GM18519 (cell line): ENCODE results near the gene DCDC2C.

Experiments
- ATAC-seq: cut with Tn5 transposase; IDR thresholded peaks from one replicate; pipeline ENCODE4 v1.9.1; 2021; ENCODE audit warnings: mild to moderate bottlenecking, moderate library complexity; ENCODE audit not compliant: unreplicated experiment, low FRiP score

The DCDC2C gene

DNA sequence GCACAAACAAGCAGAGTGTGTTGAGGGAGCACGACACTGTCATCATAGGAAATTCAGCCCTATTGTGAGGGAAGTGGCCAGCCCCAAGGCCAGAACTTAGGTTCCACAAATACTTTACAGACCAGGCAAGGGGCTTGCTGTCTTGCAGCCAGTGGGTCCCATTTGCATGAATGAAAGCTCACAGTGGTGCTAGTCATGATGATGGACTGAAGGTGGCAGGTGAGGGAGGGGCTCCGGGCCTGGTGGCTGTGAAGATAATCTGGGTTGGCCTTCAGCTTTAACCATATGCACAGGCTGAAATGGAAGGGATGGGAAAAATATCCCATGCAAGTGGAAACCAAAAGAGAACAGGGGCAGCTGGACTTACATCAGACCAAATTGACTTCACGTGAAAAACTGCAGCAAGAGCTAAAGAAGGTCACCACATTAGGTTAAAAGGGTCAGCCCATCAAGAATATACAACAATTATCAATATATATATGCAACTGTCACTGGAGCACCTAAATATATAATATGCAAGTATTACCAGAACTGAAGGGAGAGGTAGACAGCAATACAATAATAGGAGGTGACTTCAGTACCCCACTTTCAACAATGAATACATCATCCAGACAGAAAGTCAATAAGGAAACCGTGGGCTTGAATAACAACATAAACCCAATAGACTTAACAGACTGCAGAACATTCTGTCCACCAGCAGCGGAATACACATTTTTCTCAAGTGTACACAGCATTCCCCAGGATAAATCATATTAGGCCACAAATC is 39.6 kb downstream of the DCDC2C start:
- ATAC-seq: no peak

DNA sequence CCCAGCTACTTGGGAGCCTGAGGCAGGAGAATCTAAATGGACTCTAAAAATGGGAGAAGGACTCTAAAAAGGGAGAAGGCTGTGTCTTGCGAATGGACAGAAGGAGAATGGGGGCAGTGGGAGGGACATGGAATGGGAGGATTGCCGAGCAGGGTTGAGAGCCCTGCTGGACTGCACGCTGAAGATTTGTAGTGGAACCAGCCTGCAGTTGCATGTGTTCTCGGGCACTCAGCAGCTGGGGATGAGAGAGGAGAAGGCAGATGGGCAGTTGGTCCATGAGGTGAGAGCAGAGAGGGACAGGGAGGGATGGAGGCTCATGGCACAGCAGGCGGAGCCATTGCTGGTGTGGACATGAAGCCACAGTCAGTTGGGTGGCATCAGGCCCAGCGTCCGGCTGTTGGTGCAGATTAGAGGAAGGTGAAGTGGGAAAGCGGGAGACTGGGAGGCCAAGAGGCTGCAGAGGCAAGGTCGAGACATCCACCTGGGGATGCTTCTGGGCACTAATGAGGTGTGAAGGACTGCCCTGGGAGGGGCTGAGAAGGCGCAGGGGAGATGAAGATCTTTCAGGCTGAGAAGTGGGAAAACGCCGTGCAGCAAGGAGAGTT is 40.7 kb downstream of the DCDC2C start:
- no peak for ATAC-seq

DNA sequence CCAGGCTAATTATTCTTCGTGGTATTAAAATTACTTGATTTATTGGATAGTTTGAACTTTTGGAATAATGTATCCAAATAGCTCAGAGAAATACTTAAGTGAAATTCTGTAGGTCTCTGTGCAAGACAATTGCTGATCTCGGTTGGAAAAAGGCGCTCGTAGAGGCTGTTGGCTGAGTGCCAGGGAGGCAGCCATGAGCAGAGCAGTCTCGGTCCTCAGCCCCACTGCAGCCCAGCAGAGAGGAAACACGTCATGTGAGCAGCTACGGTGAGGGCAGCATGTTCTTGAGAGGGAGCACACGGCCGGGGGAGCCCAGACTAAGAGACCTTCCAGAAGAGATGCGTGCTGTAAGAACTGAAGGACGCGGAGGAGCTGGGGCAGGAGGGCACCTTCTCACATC is 42.5 kb downstream of the DCDC2C start:
- no peak for ATAC-seq

DNA sequence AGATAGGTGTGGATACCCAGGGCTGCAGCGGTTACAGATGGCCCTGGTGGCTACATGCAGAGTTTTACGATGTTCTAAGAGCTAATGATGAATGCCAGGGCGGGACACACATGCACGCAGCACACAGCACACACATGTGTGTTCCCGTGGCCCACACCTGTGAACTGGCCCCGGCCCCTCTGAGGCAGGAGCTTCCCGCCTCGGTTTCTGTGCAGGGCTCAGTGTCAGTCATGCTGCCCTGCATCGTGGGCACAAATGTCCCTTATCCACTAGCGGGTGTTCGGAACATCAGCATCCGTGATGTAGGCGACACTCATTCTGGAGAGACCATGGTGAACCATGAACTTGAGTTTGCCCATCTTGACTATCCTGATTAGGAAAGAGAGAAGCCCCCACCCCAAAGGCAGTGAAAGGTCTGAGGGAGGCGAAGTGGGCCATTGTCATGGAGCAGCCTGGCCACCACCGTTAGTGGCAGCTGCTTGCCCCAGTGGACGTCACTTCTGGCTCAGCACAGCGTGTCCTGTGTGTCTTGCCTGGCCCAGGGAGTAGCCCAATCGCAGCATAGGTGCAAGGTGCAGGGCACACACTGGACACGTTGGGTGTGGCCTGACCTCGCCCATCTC is 43.8 kb downstream of the DCDC2C start:
- no peak for ATAC-seq

DNA sequence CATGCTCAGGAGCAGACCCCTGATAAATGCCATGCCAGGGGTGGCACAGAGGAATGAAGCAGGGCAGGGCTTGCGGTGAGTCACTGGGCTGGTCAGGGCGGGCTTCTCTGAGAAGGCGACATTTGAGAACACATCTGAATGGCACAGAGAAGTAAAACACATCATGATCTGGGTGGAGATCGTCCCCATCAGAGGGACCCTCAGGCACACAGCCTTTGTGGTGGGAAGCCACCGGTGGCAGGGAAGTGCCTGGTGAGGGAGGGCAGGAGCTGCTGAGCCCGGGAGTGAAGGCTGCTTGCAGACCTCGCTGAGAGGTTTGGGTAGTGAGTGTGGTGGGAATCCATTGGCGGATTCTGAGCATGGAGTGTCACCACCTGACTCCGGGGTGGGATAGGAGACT is 44.5 kb downstream of the DCDC2C start:
- no peak for ATAC-seq

DNA sequence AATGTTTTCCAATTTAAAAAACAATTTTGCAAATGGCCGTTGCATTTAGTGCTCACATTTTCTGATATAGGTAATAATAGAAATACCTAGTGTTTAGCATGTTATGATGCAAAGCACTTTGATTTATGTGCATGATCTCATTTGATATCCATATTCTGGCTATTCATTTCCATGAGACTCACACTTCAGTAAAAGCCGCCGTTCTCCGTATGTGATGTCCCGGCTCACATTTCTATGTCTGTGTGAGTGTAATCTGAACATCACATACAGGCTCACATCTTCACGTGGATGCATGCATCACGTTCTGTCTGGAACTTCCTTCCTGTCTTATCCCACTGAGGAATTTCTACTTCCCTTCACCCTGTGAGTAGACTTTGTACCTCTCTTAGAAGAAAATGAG is 45.8 kb downstream of the DCDC2C start:
- no peak for ATAC-seq

DNA sequence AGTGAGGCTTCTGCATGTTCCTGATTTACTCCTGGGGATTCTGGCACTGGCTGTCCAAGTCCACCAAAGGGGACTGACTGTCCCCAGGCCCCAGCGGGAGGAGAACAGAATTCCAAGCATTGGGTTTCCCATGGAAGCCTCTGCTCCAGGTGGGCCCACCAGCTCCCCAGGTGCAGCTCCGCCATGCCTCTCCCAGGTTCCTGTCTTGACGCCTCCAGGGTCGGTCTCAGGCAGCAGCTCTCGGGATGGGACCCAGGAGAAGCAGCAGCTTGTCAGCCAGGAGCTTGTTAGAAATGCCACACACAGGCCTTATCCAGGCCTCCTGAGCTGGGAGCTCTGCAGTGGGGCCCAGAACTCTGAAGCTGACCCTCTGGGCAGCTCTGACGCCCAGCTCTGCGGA is 47.9 kb downstream of the DCDC2C start:
- ATAC-seq: no peak

DNA sequence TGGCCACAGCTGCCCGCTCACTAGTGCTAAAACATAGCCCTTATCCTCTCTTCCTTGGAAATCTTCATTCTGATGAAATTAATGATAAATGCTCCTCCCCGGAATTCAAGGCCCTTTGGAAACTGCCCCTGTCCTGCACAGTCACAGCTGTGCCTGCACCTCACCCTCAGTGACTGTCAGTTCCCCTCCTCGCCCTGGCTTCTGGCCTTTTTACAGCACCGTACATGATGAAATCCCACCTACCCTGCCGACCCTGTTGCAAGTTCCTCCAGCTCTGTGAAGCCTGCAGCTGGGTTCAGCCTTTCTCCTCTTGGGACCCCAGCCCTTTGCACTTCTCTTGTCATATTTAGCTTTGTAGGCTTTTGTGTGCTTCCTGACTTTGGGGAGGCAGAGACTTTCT is 48.4 kb downstream of the DCDC2C start:
- no peak for ATAC-seq

DNA sequence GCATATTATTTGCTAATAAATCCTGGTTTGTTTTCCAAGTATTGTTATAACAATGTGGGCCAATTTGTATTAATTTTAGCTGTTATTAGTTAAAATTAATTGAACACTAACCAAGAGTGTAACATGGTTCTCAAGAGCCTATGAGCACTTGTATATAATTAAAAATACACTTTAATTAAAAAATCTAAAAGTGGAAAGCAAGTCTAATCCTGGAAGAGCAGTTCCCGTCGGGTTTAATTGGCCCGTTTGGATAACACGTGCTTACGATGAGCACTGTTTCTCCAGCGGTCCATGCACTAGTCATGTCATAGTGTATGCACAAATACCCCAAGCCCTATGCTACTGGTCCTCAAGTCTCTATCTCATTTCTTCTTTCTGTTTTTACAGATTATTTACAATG is 49.0 kb downstream of the DCDC2C start:
- no peak for ATAC-seq

DNA sequence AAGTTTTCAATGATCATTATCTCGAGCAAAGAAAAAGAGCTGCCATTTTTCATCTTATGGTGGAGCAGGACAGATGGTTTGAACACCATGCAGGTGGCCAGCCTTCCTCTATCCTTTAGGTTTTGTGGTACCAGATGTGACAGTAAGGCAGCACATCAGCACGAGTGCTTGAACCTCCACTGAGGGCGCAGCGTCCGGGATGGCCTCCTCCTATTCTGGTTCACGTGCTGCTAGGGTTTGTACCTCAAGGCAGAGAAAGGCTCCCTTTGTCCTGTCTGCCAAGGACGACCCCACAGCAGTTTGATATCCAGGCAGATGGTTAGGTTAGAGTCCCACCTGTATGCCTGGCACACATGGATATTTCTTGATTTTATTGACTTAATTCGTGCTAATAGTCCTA is 50.2 kb downstream of the DCDC2C start:
- no peak for ATAC-seq

DNA sequence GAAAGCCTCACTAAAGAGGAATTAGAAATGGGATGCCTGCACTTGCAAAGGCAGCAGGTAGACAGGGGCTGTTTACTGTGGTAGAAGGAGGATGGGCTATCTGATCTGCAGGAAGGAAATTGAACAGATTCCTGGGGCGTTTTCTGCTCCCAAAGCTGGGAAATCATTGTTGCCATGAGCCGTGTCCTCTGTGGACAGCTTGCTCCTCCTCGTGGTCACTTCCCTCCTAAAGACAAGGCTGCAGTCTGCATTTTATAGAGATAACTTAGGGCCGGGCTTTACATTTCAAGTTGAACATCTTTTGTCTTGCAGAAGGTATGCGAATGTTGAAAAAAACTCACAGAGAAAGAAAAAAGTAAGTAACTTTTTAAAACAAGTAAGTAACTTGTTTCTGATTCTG is 50.9 kb downstream of the DCDC2C start:
- ATAC-seq: no peak

DNA sequence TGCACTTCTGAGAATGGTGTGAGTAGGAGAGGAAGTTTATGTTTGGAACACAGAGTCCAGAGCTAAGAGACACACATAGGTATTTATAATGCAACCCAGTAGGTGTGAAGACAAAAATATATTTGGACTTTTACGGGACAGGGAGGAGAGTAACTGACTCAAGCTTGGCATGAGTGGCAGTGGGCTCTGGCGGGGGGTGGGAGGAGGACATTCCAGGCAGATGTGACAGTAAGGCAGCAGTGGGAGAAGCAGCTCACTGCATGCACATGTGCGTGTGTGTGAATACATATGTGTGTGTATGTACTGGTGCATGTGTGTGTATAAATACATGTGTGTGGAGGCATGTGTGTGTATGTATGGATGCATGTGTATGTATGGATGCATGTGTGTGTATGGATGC is 51.4 kb downstream of the DCDC2C start:
- no peak for ATAC-seq

DNA sequence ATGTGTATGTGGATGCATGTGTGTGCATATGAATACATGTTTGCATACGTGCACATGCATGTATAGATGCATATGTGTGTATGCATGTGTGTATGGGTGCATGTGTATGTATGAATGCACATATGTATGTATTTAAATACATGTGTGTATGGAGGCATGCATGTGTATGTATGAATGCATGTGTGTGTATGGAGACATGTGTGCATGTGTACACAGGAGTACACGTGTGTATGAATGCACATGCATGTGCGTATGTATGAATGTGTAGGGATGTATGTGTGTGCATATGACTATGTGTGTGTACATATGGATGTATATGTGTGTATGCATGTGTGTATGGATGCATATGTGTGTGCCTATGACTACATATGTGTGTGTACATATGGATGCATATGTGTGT is 51.9 kb downstream of the DCDC2C start:
- ATAC-seq: no peak

DNA sequence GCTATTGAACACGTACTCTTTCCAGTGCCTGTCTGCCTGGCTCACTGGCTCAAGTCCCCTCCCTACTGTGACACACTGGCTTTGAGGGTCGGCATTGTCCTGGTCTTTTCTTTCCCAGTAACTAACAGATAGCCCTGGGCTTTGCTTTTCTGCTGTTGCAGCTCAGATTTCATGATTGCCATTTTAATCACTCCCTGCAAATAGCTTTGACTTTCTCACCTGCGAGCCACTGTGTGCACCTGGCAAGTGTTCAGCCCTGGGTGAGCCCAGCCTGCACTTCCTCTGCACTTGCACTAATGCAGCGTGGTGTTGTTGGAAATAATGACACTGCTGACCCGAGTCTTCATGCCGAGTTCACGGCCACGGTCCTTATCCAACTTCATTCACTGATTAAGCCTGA is 52.9 kb downstream of the DCDC2C start:
- ATAC-seq: no peak

DNA sequence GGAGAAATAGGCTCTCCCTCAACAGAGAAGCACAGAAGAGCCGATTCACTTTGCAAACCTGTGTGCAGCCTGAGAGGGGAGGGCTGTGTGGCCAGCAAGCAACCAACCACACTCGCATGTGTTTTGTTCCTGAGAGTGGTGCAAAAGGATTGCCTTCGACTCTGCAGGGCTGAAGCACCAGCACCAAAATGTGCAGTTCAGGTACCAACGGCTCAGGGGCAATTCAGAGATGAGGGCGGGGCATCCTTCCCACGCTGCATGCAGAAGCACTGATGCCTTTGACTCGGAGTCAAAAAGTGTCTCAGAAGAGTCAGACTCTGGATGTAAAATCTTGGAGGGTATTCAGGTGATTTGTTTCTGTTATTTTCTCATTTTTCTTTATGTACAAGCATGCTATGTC is 55.5 kb downstream of the DCDC2C start:
- no peak for ATAC-seq

DNA sequence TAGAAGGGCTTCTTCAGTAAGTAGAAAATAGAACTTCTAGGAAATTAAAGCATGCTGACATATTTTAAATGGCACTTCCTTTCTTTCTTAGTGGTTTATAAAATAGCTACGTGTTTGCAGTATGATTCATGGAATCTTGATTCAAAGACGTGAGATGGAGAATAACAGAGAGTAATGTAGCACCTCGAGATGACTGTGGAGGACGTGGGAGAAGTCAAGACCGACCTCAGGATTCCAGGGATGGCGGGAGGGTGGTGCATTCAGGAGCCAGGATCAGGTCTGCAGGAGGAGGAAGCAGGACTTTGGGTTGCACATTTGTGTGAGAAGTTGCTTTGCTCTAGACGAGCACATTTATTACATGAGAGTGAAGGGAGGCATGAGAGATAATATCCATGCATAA is 56.0 kb downstream of the DCDC2C start:
- ATAC-seq: no peak

DNA sequence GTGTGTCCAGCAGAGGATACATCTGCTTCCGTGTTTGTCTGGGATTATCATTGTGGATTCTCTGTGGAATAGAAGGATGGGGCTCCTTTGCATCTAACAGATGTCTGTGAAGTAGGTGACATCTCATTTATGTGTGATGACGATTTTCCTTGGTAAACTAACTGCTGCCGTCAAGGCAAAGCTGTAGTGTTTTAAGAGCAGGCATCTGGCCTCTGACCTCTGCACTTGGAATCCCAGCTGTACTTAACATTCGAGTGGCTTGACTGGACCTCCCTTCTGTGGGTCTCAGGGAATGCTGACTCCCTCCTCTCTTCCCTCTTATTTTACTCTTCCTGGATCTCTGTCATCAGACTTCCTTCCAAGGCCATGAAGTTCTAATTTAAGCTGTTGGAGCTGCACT is 56.4 kb downstream of the DCDC2C start:
- no peak for ATAC-seq

DNA sequence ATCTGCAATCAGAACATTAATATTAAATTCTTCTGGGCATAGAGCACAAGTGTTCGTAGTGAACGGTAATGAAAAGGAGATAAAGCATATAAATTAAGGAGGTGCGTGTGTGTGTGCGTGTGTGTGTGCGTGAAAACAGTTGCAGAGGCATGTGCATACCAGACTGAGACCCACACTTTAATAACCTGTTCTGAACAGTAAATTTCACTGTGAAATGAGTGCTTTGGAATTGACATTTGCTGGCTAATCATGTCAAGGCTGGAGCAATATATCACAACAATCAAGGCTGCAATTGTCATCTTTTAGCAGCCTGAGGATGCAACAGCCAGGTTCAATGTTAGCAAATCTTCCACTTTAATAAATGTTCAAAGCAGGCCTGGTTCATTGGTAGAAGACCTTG is 57.9 kb downstream of the DCDC2C start:
- ATAC-seq: no peak

DNA sequence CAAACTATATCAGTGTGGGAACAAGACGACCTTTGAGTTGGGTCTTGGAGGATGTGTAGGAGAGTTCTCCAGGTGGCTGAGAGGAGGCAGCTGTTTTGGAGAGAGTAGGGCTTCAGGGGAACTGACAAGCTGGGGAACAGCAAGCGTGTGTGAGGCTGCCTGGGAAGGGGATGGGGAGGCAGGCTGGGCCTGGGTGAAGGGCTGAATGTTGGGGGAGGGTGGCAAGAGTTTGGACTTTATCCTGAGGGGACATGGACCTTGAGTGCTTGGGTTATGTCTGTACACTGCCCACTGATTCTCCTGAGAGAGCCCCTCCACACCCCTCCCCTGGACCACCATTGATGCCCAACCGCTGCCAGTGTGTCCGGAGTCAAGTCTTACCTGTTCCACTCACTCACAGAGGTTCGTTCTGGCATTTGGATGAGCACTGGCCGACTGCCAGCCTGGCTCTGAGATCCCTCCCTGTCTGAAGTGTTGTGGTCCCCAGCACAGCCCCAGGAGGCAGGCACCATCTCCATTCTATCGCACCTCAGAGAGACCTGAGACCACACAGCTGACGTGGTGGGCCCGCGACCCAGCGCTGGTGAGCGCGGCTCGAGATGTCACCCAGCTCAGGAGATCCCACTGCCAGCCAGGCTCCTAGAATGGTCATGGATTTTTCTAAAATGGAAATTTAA is 59.5 kb downstream of the DCDC2C start:
- ATAC-seq: no peak

DNA sequence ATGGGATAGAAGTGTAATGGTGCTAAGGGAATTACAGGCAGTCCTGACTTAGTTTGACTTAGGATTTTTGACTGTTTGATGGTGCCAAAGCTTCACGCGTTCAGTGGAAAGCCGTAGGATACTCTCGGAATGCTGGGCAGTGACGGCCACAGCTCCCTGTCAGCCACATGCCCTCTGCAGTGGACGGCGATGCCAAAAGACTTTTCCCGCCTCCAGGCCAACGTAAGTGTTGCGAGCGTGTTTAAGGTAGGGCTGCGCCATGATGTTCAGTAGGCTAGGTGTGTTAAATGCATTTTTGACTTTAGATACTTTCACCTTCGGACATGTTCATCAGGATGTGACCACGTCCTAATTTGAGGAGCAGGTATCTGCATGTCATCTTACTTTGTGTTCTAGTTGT is 63.4 kb downstream of the DCDC2C start:
- ATAC-seq: no peak

DNA sequence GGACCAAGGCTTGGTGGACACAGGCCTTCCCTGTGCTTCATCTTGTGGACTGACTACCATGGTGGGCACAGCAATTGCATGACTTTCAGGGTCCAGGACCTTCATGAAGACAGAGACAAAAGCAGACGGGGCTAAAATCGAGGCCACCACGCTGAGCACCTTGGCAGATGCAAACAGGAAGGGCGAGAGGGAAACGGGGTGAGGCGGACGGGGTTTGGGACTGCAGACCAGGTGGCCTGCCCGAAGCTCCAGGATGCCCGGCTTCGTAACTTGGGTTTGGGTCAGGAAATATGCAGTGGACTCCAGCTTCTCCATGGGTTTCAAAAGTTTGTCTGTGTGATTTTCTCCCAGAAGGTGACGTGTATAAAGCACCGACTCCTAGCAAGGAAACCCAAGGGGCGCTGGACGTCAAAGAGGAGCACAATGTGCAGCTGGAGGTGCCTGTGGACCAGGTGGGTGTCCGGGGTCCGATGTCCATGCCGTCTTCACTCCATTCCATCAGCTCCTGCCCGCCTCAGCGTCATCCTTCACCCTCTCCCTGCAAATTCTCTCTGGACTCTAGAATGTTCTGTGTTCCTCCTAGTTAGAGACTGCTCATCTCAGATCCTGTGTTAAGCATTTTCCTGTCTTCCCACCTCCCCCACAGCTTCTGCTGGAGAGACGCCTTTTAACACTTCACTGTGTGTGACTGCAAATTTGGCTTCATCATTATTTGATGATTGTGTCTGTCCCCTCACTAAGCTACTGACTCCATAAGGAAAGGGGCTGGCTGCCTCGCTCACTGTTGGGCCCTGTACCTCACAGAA is 65.8 kb downstream of the DCDC2C start:
- no peak for ATAC-seq
